Endodermal cell (in vitro differentiated cells): Measurements from ENCODE around the gene SUN2. TPM values are rescaled to one million over a fixed set of nuclear protein-coding genes. Genes with fewer than 3 reads are reported as not detected.

ENCODE experiments used
- DNase-seq: peaks from one replicate; pipeline ENCODE4 v3.0.0-alpha.2; 2017
- H3K27ac ChIP-seq: 2 replicates; pipeline ENCODE4 v1.5.1; 2013; ENCODE audit warnings: mild to moderate bottlenecking, low read depth, low read length, moderate library complexity
- H3K27me3 ChIP-seq: 2 replicates; pipeline ENCODE4 v1.6.1; 2013; ENCODE audit warnings: mild to moderate bottlenecking, low read length, moderate library complexity; ENCODE audit not compliant: insufficient read depth, control insufficient read depth, poor library complexity, severe bottlenecking
- H3K36me3 ChIP-seq: 2 replicates; pipeline ENCODE4 v1.7.0; 2013; ENCODE audit warnings: mild to moderate bottlenecking, low read length, moderate library complexity; ENCODE audit not compliant: control insufficient read depth, insufficient read depth
- H3K4me1 ChIP-seq: one replicate; pipeline ENCODE4 v1.7.0; 2013; ENCODE audit warnings: low read length; ENCODE audit not compliant: control insufficient read depth, insufficient read depth
- H3K4me3 ChIP-seq: 2 replicates; pipeline ENCODE4 v1.5.1; 2013; ENCODE audit warnings: mild to moderate bottlenecking, low read length, moderate library complexity
- H3K9ac ChIP-seq: 2 replicates; pipeline ENCODE4 v1.6.1; 2013; ENCODE audit warnings: mild to moderate bottlenecking, low read length, moderate library complexity; ENCODE audit not compliant: poor library complexity, severe bottlenecking; ENCODE audit errors: extremely low read depth
- H3K9me3 ChIP-seq: 2 replicates; pipeline ENCODE4 v1.6.1; 2013; ENCODE audit warnings: mild to moderate bottlenecking, low read length, moderate library complexity; ENCODE audit not compliant: control insufficient read depth
- H3K27ac Mint-ChIP-seq: 2 replicates; pipeline ENCODE4 v1.8.0; 2020; ENCODE audit warnings: mixed read lengths
- H3K27me3 Mint-ChIP-seq: 2 replicates; pipeline ENCODE4 v1.8.0; 2021; ENCODE audit warnings: mild to moderate bottlenecking, mixed read lengths; ENCODE audit not compliant: insufficient read depth
- H3K36me3 Mint-ChIP-seq: 2 replicates; pipeline ENCODE4 v1.8.0; 2020; ENCODE audit warnings: low read depth, mixed read lengths
- H3K4me1 Mint-ChIP-seq: 2 replicates; pipeline ENCODE4 v1.8.0; 2020; ENCODE audit warnings: mixed read lengths
- H3K4me3 Mint-ChIP-seq: 2 replicates; pipeline ENCODE4 v1.8.0; 2020; ENCODE audit warnings: mild to moderate bottlenecking, moderate library complexity, mixed read lengths
- H3K9me3 Mint-ChIP-seq: 2 replicates; pipeline ENCODE4 v1.8.0; 2020; ENCODE audit warnings: mild to moderate bottlenecking, mixed read lengths
- CTCF ChIP-seq: fragments of 200-600 bp; sonication (generic); conservative IDR thresholded peaks from 2 replicates; pipeline ENCODE4 v1.5.0; 2021; ENCODE audit warnings: antibody characterized with exemption, mild to moderate bottlenecking
- WGBS, 2 experiments: methylation state at CpG; one replicate each; pipeline versions ENCODE4 v1.1.5 to v1.1.7; 2013; ENCODE audit warnings: missing lambda C conversion rate in 2 of 2, mixed read lengths in 1 of 2; ENCODE audit not compliant: insufficient coverage in 1 of 2, insufficient read length in 1 of 2; 5-methylcytosine and 5-hydroxymethylcytosine counted together
- total RNA-seq, 2 donors: library from RNA; stranded (reverse); fragmentation: NEBNext Ultra II Directional in 1 of 2; extraction: Animal tissue kit (Norgen Biotek cat#: 25700) in 1 of 2; gene quantifications; 2 replicates in 1 of 2; 3 replicates in 1 of 2; pipeline ENCODE4 v1.2.1, GENCODE V29; 2021

The SUN2 gene
- total RNA-seq, 2 donors from 2014 or later, result 23.0 to 32.4 TPM

- H3K27me3 Mint-ChIP-seq, result no peaks in the 10 kb centered on the region
- H3K36me3 Mint-ChIP-seq, result peaks cover 29% of the 10 kb centered on the region
These were observed 40.5 kb downstream of the SUN2 start for GRCh38 chr22:38715176-38715764.

DNA sequence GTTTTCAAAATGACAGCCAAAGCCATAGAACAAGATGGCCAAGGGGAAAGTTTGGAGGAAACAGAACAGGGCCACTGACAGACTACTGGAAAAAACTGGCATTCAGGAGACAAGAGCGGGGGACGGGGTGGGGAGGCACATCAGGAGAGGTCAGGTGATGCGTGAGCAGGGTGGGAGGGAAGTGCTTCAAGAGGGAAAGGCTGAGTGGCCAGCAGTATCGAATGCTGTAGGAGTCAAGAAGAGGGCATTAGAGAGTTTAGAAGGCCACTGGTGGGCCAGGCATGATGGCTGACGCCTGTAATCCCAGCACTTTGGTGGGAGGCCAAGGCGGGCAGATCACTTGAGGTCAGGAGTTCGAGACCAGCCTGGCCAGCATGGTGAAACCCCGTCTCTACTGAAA is 41.9 kb downstream of the SUN2 start:
- Mint-ChIP-seq H3K36me3 (peaks cover 29% of the 10 kb centered on the region), H3K27ac (peak overlapping the region; percentile 88)

More at GRCh38 chr22:38715176-38715764, 40.5 kb downstream of the SUN2 start:
- Histone ChIP-seq H3K9ac (no peak overlapping the region), H3K4me1 (peaks cover 15% of the 10 kb centered on the region), H3K4me3 (no peak overlapping the region), H3K27me3 (no peaks in the 10 kb centered on the region), H3K36me3 (peaks cover 56% of the 10 kb centered on the region), H3K27ac (no peak overlapping the region), H3K9me3 (no peaks in the 10 kb centered on the region)
- no peak for DNase-seq
- WGBS, 2 experiments, result 96% methylated on average over 9 of the region's 9 CpGs
- Mint-ChIP-seq H3K4me3 (no peak overlapping the region), H3K27ac (no peak overlapping the region), H3K4me1 (peaks cover 41% of the 10 kb centered on the region), H3K9me3 (no peaks in the 10 kb centered on the region)
- TF ChIP-seq CTCF, result no peak

GRCh38 chr22:38712486-38713207 is 43.2 kb downstream of the SUN2 start:
- peak overlapping the region; percentile 47 for H3K4me3 ChIP-seq
- peak overlapping the region; percentile 70 for H3K9ac ChIP-seq
- Mint-ChIP-seq H3K4me1 (peaks cover 59% of the 10 kb centered on the region), H3K27ac (peak overlapping the region; percentile 88), H3K9me3 (no peaks in the 10 kb centered on the region), H3K27me3 (no peaks in the 10 kb centered on the region), H3K4me3 (no peak overlapping the region), H3K36me3 (peaks cover 22% of the 10 kb centered on the region)
- WGBS, 2 experiments, result 47 to 53% methylated on average over 9 to 11 of the region's 11 CpGs
- peak; percentile 87 for DNase-seq
- no peaks in the 10 kb centered on the region for H3K9me3 ChIP-seq
- H3K27me3 ChIP-seq, result no peaks in the 10 kb centered on the region
- peak overlapping the region; percentile 62 for H3K27ac ChIP-seq
- peaks cover 20% of the 10 kb centered on the region for H3K4me1 ChIP-seq
- no peak for TF ChIP-seq CTCF
- peaks cover 46% of the 10 kb centered on the region for H3K36me3 ChIP-seq

More for the DNA sequence above, 41.9 kb downstream of the SUN2 start:
- no peak overlapping the region for H3K4me3 Mint-ChIP-seq
- Histone ChIP-seq H3K27ac (no peak overlapping the region), H3K9me3 (no peaks in the 10 kb centered on the region), H3K4me3 (no peak overlapping the region), H3K9ac (no peak overlapping the region), H3K27me3 (no peaks in the 10 kb centered on the region), H3K36me3 (peaks cover 50% of the 10 kb centered on the region), H3K4me1 (peaks cover 15% of the 10 kb centered on the region)
- no peak for DNase-seq
- H3K27me3 Mint-ChIP-seq, result no peaks in the 10 kb centered on the region
- H3K4me1 Mint-ChIP-seq, result peaks cover 50% of the 10 kb centered on the region
- WGBS, 2 experiments, result 83 to 95% methylated on average over 8 of the region's 8 CpGs
- TF ChIP-seq CTCF, result no peak
- H3K9me3 Mint-ChIP-seq, result no peaks in the 10 kb centered on the region
